NCI-H524 treated with DMSO at 0.1 percent for 48 hours (cell line): ENCODE data around the gene NEAT1.

Experiments
- DNase-seq: peaks from one replicate; lab custom pipeline; 2025; lab: John Stamatoyannopoulos, UW

NEAT1 gene

DNA sequence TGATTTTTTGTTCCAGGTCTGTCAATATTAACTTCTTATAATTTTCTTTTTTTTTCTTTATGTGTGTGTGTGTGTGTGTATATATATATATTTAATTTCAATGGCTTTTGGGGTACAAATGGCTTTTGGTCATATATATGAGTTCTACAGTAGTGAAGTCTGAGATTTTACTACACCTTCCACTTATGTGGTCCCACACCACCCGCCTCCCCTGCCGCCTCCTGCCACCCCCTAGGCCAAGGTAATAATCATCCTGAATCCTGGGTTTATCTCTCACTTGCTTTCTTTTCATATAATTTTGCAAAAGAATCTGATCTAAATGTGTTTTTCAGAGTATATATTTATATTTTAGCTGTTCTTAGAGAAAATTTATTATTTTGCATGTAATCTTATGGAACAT, 11.1 kb downstream of the NEAT1 start:
- no peak for DNase-seq

DNA sequence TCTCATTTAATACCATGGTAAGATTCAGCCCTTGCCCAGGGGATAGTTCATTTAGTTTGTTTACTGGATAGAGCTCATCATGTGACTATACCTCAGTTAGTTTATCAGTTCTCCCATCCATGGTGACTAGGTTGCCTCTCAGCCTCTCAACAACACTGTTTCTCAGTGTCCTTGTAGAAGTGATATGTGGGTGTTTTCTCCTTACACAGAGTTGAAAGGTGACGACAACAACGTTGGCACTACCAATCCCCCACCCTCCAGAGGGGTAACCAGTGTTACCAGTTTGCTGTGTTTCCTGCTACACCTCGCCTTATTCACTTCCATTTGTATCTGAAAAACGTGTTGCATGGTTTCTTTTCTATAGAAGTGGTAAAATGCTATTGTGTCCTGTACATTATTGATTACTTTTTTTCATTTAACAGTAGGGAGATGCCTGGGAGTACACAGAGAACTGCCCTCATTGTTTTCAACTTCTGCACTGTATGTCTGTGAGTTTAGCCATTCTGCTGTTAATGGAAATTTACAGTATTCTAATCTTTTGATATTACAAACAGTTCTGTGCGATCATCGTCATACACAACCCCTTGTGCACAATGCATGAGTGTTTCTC, 11.6 kb downstream of the NEAT1 start:
- no peak for DNase-seq

DNA sequence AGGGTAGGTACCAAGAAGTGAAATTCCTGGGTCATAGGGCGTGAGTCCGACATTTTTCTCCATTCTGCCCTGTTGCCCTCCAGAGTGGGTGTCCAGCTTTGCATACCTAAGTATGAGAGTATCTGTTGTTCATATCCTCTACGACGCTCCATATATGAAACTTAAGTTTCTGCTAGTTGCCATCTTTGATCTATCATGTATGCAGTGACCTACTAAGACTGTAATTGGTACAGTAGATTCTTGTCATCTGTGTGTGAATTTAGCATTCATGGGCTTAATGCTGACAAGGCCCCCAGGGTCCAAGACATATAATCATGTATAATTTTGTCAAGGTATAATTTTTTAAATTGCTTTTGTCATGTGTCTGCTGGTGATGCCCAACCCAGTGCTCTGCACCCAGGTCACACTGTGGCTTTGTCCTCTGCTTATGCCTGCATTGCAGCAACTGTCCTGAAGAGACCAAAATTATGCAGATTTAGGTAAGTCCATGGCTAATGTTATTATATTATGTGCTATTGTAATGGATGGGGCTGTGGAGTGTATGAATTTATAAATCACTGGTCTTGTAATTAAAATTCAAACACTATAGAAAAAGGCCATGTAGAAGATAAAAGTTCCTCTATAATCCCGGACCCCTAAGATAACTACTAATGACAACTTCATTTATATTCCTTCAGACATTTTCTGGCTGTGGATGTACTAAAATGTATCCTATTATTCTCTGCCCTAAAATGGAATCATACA, 12.2 kb downstream of the NEAT1 start:
- DNase-seq: no peak

DNA sequence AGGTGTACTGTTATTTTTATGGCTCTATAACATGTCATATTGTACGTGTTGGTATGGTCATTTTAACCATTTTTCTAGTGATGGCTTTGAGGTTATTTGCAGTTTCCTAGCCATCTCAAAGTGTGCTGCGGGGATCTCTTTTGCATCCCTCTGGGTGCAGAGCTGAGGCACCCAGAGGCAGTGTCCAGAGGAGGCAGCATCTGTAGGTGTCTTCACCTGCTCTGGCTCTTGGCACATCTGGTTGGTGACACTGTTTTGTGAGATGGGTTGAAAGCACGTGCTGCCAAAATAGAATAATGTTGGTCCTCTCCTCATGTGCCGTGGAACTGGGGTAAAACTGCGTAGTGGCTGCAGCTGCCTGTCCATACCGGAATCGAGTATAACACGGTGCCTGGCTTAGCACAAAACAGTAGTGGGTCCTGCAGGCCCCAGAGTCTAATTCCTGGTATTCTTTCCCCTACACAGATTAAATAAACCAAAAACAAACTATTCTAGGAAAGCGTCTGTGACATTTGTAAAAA, 12.9 kb downstream of the NEAT1 start:
- DNase-seq: no peak

DNA sequence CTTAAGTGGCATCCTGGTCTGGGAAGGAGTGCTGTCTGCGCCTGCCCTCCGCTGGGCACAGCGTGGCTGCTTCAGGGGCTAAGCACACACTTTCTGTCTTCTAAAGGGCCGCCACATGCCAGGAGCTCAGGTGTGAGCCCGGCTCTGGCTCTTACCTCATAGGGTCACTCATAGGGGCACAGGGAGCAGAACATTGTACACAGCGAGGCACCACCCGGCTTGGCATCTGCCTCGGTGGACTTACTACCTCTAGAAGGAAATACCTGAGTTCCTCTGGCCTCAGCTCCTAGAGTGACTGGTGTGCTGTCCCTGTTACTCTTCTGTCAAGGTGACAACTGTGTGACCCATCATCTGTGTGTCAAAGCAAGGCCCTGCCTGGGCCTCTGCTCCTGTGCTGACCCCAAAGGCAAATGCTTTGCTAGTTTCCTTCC, 13.4 kb downstream of the NEAT1 start:
- DNase-seq: no peak

DNA sequence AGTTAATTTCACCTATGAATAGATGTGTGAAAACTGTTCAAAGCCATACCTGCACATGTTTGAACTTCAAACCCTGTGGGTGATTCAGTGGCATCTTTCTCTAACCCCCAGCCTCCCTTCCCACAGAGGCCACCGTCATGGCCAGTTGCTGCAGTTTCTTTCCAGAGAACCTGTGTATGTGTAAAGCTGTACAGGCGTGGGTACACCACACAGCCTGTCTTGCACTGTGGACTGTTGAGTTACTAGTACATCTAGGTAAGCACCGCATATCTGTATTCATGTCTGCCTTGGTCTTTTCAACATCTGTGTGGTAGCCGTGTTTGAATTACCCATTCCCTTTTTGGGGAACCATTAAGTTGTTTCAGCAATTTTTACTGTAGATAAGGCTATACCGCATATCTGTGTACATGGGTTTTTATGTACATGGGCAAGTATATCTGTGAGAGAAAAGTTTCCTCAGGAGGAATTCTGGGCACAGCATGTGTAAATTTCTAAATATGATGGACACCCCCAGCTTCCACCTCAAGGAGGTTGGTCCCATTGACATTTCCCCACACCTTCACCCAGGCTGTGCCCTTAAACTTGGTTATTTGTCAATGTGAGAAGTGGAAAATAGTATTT, 13.9 kb downstream of the NEAT1 start:
- no peak for DNase-seq

DNA sequence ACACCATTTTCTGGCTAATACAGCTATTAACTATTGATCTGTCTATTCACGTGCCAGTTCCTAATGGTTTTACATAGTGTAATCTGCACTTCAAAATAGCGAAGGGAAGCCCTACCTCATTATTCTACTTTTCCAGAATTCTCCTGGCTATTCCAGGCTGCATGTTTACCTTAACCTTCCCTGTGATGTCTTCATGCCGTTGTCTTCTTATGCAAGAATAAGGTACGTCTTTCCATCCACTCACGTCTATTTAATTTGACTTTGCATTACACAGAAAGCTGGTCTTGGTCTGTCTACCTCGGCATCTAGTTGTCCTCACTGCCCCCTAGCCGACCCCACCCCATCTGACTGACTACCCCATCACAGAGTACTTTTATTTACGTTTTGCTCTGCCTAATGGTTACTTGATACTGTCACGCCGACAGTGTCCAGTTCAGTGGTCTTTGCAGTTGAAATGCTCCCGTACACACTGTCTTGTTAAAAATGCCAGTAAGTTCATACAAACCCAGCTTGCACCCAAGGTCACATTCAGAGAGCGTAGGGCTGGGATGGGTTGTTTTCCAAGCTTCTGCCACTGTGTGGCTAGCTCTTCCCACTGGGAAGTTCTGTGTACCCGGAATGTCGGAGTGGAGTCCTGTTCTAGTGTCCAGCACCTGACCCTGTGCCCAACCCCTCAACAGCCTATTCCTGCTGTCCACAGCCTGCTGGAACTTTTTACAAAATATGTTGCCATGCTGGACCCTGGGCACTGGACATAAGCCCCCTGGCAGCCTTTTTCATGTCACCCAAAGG, 15.0 kb downstream of the NEAT1 start:
- DNase-seq: no peak

DNA sequence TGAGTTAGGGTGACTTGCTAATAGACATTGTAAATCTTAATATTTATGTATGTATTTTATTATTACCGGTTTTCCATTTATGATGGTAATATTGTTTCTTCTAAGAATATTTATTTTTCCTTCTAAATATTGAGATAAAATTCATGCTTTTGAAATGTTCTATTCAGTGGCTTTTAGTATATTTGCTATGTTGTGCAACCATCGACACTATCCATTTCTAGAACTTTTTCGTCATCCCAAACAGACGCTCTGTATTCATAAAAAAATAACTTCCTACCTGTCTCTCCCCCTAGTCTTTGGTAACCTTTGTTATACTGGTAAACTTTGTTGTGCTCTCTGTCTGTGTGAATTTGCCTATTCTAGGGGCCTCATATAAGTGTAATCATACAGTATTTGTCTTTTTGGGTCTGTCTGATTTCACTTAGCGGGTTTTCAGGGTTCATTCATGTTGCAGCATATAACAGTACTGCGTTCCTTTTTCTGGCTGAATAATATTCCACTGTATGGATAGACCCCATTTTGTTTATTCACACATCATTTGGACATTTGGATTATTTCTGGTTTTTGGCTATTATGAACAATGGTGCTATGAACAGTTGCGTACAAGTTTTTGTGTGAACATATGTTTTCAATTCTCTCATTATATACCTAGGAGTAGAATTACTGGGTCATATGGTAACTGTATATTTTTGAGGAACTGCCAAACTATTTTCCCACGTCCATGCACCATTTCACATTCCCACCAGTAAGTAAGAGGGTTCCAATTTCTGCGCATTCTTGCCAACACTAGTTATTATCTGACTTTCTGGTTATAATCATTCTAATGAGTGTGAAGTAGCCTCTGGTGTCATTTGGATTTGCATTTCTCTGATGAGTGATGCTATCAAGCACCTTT, 15.9 kb downstream of the NEAT1 start:
- no peak for DNase-seq

DNA sequence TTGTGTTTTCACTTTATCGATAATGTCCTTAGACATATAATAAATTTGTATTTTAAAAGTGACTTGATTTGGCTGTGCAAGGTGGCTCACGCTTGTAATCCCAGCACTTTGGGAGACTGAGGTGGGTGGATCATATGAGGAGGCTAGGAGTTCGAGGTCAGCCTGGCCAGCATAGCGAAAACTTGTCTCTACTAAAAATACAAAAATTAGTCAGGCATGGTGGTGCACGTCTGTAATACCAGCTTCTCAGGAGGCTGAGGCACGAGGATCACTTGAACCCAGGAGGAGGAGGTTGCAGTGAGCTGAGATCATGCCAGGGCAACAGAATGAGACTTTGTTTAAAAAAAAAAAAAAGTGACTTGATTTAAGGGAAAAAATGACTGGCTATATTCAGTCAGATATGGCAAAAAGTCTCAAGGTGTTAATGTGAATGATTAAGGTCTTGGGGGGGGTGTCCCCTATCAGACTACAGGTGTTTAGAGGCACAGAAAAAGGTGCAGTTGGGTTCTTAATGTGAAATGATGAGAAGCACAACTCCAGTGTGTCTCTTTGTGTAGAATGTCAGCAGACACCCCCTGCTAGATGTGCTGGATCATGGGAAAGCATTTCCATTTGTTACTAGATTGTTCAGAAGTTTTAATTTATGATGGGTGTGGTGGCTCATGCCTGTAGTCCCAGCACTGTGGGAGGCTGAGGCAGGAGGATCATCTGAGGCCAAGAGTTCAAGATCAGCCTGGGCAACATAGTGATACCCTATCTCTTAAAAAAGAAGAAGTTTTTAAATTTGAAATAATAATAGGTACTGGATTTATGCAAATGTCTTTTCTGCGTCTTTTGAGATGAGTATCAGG, 17.0 kb downstream of the NEAT1 start:
- no peak for DNase-seq

DNA sequence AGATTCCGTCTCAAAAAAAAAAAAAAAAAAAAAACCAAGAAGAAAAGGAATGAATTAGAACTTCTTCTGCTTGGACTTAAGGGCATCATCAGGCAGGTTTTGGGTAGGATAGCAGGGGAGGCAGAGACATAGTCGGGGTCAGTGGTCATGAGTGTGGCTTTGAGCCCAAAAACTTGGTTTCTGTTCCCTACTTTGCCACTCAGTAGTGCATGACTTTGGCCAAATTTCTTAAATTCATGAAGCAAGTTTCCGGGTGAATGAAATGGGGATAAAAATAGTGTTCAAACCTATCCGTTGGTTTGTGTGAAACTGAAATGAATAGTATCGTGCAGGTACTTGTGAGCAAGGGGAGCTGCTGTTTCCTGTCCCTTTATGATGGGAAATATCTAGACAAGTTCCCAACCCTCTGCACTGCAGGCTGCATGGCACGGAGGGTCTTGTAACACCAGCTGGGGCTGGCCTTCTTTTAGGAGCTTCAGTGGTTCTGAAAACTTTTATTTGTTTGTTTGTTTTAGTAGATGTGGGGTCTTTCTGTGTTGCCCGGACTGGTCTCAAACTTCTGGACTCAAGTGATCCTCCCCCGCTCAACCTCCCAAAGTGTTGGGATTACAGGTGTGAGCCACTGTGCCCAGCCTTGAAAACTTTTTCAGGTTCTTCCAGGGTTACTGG, 18.4 kb downstream of the NEAT1 start:
- no peak for DNase-seq

DNA sequence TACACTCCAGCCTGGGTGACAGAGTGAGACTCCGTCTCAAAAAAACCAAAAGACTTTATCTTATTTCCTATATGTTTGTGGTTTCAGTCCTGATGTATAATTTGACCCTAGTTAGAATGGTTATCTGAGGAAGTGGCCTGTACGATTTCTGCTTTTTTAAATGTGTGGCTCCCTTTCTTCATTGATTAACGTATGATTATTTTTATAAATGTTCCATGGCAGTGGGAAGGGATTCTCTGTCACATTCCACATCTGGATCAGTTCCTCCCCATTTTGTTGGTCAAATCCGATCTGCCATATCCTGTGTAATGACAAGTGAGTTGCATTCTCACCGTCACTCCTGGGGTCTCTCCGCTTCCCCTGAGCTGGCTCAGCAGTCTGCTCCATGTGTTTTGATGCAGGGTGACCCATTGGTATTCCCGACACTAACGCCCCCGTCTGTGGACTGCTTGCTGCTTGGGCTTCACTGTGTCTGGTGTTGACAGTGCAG, 20.3 kb downstream of the NEAT1 start:
- DNase-seq: no peak

DNA sequence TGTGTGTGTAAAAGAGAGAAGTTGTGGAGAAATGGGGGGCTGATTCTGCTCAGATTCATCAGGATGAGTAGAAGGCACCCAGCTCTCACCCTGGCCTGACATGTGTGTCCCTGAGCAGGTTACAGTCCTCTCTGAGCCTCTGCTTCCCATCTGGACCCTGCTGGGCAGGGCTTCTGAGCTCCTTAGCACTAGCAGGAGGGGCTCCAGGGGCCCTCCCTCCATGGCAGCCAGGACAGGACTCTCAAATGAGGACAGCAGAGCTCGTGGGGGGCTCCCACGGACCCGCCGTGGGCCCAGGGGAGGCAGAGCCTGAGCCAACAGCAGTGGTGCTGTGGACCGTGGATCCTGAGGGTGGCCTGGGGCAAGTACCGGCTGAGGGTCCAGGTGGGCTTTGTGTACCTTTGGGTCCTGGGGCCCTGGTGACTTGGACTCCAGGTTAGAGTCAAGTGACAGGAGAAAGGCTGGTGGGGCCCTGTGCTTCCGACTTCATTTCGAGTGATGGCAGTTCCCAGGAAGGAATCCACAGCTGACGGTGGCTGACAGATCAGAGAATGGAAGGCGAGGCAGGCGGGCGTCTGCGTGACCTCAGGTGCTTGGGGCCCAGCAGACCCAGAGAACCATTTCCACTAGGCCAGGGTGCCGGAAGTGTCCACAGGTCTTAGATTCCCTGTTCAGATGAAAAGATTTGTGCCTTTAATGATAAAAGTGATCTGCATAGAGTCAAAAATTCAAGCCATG, 21.9 kb downstream of the NEAT1 start:
- no peak for DNase-seq

DNA sequence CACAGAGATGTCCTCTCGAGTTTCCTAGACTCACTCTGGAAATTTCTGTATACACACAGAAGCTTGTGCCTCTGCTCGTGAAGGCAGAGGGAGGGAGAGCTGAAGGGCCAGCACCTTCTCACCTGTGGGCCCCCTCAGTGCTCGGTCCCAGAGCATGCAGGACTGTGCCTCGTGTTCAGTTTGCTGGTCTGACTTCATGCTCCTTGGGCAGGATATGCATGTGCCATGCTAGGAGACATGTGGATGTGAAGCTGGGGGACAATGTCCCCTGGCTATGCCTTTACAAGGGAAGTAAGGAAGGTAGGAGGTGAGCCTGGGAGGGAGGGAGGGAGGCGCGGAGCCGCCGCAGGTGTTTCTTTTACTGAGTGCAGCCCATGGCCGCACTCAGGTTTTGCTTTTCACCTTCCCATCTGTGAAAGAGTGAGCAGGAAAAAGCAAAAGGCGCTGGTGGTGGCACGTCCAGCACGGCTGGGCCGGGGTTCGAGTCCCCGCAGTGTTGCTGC, 22.6 kb downstream of the NEAT1 start:
- no peak for DNase-seq

DNA sequence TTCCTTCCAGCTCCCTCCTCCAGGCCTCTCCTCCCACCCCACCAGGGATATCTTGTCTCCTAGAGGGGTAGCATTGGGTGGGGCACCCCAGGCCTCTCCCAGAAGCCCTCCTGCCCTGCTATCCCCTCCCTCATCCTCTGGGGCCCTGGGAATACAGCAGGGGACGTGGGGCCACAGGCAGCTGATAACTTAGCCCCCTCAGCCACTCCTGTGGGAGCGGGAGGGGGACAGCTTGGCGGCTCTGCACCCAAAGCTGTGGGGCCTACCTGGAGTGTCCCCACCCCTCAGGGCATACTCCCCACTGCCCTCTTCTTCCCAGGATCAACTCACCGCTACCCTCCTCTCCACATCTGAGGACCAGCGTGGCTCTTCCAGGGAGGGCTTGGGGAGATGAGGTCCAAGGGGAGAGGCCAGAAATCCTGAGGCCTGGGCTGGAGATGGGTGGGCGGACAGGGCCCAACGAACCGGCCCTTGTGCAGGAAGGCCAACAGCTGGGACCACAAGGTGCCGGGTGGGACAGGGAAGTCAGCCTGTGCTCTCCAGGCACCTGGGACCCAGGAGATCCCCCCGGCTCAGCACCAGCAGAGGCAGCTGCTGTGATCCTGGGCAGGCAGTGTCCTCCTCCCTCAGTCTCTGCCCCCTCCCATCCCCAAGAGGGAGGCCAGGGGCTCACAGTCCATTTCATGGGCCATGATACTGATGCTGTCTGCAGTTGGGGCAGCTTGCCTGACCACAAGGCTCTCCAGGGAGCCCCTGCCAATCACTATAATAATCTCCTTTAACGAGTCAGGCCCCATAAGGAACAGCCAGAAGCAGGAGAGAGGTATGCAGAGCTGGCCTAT, 23.2 kb downstream of the NEAT1 start:
- DNase-seq: no peak

DNA sequence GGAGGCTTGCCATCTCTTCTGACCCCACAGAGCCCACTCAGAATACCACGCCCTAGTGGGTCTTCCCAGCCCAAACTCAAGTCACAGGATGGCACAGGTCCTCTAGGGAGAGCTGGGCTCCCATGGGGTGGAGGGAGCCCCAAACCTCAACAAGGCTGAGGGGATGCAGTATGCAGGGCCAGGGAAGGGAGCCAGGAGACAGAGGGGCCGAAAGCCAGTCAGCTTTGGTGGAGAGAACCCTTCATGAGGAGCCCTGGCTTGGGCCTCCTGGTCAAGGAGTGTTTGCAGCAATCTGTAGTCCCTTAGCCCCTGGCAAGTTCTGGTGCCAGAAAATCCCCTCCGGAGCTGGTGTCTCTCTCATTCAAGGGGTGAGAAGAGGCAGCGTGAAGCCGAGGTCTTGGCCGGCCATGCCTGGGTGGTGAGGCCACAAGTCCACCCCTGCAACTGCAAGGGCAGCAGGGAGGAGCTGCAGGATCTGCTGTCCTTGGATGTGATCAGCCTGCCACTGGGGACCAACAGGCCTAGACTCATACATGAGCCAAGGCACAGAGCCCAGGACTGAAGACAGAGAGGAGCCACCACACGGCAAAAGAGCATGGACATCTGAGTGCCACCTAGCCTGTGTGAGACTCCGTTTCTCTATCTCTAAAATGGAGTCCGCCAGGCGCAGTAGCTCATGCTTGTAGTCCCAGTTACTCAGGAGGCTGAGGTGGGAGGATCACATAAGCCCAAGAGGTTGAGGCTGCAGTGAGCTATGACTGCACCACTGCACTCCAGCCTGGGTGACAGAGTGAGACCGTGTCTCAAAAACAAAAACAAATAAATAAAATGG, 24.1 kb downstream of the NEAT1 start:
- no peak for DNase-seq

DNA sequence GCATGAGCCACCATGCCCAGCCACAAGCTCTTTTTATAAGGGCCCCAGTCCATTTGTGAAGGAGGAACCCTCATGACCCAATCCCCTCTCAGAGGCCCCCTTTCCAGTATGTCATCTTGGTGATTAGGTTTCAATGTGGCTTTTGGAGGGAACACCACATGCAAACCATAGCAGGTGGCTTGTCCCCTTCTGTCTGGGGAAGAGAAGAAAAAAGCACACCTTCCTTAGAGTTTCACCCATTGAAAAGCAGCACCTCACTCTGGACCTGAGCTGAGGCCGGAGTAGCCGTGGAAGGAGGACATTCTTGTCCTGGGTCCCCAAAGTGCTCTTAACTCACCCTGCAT, 25.4 kb downstream of the NEAT1 start:
- DNase-seq: no peak
